RWPE1 (cell line): ENCODE measurements around the gene FRG1.
"Not testable (repeated sequence)": the region's sequence is repeated elsewhere in the genome, so short reads cannot be mapped to it uniquely, and the experiment has no call there.

Source experiments
- CTCF ChIA-PET: fragments of 350-600 bp; sonication (Branson Sonifier 250); formaldehyde crosslinking; extraction: SDS; loops from one replicate; lab custom pipeline; 2021; lab: Yijun Ruan, JAX
- POLR2A ChIA-PET: fragments of 400-600 bp; formaldehyde crosslinking; extraction: SDS; loops from one replicate; lab custom pipeline; 2020; ENCODE audit warnings: antibody characterized with exemption; ENCODE audit not compliant: low non-redundant PET; lab: Yijun Ruan, JAX
- DNase-seq: peaks from one replicate; pipeline ENCODE4 v3.0.0; 2012; ENCODE audit warnings: low spot score
- H3K27ac ChIP-seq: fragments of 450-650 bp; 2 replicates; pipeline ENCODE4 v1.5.1; 2017
- TF ChIP-seq, protein P1 (sequence below): fragments of 450-650 bp; conservative IDR thresholded peaks from 2 replicates; pipeline ENCODE4 v1.5.1; 2017; ENCODE audit warnings: low read depth, mild to moderate bottlenecking

The FRG1 gene

DNA sequence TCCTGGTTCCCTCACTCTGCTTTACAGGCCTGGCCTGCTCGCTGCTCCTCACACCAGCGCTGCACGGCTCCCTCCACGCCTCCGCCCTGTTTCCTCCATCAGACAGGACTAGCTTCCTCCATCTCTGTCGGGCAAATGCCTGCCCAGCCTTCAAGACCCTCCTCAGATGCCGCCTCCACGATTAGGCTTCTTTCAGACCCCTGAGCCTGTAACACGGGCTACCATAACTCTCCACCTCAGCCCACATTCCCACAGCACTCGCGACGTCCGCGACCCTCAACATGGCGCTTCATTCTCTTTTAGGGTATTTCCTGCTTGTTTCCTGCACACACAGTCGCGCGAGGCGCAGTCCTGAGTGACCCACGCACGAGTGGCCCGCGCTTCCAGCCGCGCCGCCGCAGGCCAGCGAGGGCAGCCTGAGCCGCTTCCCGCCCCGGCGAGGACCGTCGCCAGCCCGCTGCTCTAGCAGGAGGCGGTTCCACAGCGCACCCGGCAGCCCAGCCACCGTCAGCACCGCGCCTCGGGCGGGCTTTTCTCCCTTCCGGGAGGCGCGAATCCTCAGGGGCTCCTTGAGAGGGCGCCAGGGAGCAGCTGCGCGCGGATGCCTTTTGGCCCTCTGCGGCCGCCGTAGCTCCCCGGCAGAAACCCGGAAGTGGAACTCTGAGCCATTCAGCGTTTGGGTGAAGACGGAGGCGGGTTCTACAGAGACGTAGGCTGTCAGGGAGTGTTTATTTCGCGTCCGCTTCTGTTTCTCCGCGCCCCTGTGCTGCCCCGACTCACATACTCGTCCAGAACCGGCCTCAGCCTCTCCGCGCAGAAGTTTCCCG lies at the start of gene FRG1:
FRG1 (plus strand) TSS at position 695 of the 827 bp plus-strand sequence. CDS start 138 bp downstream, outside the sequence.
- TF ChIP-seq, protein P1, sequence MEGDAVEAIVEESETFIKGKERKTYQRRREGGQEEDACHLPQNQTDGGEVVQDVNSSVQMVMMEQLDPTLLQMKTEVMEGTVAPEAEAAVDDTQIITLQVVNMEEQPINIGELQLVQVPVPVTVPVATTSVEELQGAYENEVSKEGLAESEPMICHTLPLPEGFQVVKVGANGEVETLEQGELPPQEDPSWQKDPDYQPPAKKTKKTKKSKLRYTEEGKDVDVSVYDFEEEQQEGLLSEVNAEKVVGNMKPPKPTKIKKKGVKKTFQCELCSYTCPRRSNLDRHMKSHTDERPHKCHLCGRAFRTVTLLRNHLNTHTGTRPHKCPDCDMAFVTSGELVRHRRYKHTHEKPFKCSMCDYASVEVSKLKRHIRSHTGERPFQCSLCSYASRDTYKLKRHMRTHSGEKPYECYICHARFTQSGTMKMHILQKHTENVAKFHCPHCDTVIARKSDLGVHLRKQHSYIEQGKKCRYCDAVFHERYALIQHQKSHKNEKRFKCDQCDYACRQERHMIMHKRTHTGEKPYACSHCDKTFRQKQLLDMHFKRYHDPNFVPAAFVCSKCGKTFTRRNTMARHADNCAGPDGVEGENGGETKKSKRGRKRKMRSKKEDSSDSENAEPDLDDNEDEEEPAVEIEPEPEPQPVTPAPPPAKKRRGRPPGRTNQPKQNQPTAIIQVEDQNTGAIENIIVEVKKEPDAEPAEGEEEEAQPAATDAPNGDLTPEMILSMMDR: peak; percentile 87
- H3K27ac ChIP-seq: peak within 1 kb of the TSS; percentile 90
- ChIA-PET POLR2A (no interaction called here), CTCF (interaction anchor here (0.6 to 0.7 kb wide), 5 partner anchors 131 to 1387 kb away, joined by 3 to 6 read pairs (median 3); no protein-coding TSS in a partner anchor)
- peak; percentile 84 for DNase-seq

DNA sequence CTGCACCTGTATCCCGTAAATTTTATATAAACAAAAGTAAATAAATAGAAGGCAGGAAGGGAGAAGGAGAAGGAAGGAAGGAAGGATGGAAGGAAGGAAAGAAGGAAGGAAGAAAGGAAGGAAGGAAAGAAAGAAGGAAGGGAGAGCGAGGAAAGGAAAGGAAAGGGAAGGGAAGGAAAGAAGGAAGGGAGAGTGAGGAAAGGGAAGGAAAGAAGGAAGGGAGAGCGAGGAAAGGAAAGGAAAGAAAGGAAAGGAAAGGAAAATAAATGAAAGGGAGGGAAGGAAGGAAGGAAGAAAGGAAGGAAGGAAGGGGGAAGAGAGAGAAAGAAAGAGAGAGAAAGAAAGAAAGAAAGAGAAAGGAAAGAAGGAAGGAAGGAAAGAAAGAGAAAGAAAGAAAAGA lies 43.0 kb upstream of the FRG1 start:
- CTCF ChIA-PET: no interaction called here
- TF ChIP-seq, protein P1: no peak
- POLR2A ChIA-PET: no interaction called here
- DNase-seq: no peak
- no peak overlapping the region for H3K27ac ChIP-seq

DNA sequence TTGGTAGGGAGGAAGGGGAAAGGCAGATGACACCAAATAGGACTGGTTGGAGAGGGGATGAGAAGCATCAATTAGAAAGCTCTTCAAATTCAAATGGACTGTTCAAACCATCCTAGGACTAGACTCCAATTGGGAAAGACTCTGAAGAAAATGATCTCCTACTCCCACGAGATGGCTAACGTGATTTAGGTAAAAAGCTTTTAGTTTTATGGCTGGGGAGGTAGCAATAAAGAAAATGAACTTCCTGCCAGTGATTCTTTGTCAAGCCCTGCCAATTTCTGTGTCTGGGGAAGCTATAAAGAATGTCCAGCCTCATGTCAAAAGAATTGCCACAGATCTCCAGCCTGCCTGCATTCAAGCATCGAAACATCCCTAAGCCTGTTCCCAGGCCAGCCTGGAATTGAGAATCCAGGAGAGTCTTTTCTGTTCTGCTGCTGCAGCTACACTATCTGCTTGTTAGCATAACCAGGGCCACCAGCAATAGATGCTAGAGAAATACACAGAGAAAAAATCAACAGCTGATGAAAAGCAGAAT lies 41.1 kb upstream of the FRG1 start:
- DNase-seq, POLR2A ChIA-PET: not testable (repeated sequence)
- CTCF ChIA-PET: interaction anchor here (0.6 kb wide), 2 partner anchors 106 to 1346 kb away, joined by 3 read pairs; no protein-coding TSS in a partner anchor

DNA sequence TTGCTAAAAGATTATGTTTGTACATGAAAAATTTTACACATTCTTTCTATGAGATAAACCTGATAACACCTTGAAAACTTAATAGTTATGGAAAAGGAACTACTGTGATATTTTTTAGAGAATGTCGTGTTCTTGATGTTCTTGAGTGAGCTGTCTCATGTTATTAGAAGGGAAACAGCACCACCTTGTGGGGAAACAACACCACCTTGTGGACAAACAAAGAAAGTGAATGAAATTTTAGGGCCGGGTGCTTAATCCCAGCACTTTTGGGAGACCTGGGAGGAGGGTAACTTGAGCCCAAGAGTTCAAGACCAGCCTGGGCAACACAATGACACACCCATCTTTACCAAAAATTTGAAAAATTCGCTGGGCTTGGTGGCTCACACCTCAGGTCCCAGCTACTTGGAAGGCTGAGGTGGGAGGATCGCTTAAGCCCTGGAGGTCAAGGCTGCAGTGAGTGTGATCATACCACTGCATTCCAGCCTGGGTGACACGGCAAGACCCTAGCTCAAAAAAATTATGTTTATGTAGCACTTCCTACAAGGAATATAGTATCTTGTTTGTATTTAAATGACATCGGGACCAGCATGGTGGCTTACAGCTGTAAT lies 36.1 kb upstream of the FRG1 start:
- CTCF ChIA-PET: interaction anchor here (0.6 to 1.0 kb wide), 7 partner anchors 8 to 1160 kb away, joined by 3 to 5 read pairs (median 3); no protein-coding TSS in a partner anchor
- peak; percentile 41 for DNase-seq
- TF ChIP-seq, protein P1: peak; percentile 58
- H3K27ac ChIP-seq, POLR2A ChIA-PET: not testable (repeated sequence)

More for the DNA sequence above, 41.1 kb upstream of the FRG1 start:
- not testable (repeated sequence) for H3K27ac ChIP-seq

DNA sequence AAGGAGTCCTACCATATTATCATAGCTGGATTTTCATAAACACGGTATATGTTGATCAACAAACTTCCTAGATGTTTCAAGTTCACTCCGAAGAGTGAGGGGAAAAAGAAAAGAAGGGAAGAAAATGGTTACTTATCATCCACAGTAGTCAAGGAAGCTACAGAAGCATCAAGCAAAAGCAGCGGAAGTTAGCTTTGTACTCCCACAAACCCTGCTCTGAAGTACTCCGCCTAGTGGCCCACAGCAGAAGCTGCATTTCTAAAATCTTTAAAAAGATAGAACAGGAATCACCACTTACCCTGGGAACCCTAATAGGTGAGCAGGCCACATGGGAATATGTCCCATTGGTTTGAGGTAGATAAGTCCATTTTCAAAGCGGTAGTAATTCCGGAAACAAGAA lies 28.5 kb upstream of the FRG1 start:
- TF ChIP-seq, protein P1: peak; percentile 32; the same call in 1 of the 2 replicates
- CTCF ChIA-PET: no interaction called here
- no peak overlapping the region for H3K27ac ChIP-seq
- POLR2A ChIA-PET: no interaction called here
- DNase-seq: no peak

DNA sequence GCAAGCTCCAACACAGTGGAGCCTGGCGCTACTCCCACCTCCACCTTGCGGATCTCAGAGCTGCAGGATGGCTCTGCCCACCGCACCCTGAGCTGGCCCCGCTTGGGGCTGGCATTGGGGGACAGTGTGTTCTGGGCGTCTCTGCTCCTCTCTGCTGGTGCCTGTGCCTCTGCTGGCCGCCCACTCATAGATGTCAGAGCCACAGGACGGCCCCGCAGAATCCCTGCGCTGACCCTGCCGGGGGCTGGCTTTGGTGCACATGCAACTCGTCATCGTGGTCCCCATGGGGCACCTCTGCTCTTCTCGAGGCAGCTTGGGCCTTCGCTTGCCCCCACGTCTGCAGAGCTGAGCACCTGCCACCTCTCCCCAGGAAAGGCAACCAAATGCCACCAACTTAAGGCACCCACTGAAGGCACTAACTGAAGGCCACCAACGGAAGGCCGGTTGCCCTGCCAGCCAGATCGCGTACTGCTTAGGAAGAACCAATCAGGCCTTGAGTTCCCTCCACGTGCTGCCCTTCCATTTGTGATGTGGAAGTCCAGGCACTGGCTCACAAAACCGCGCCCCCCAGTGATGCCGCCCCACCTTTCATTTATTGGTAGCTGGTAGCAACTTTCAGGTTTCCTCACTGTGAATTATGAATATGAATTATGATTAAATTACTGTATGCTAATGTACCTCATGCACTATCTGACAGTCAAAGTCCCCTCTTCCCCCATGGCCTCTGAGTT lies 23.3 kb upstream of the FRG1 start:
- no peak overlapping the region for H3K27ac ChIP-seq
- TF ChIP-seq, protein P1: no peak
- POLR2A ChIA-PET: no interaction called here
- no peak for DNase-seq
- CTCF ChIA-PET: no interaction called here
